ENCODE results near the gene EDARADD.
"Not testable (repeated sequence)": the region's sequence is repeated elsewhere in the genome, so short reads cannot be mapped to it uniquely, and the experiment has no call there.

GRCh38 chr1:236504338-236504737, 110.3 kb downstream of the EDARADD start:
- not testable (repeated sequence) for TF ChIP-seq CTCF (CRISPR knock-in tag; IDR thresholded peaks at IDR 0.05); HNRNPL (IDR thresholded peaks at IDR 0.05; ENCODE audit: low read depth, low read length); USF2 (IDR thresholded peaks at IDR 0.05; ENCODE audit: low read depth, low read length); USF2 (CRISPR knock-in tag; IDR thresholded peaks at IDR 0.05; ENCODE audit: borderline replicate concordance); NCOR1 (IDR thresholded peaks at IDR 0.05; ENCODE audit: borderline replicate concordance, low read length); ZNF580 (CRISPR knock-in tag; IDR thresholded peaks at IDR 0.05; ENCODE audit: borderline replicate concordance, low read depth); SATB2 (CRISPR knock-in tag; IDR thresholded peaks at IDR 0.05); PRDM10 (CRISPR knock-in tag; IDR thresholded peaks at IDR 0.05; ENCODE audit: low read depth); MYC (CRISPR knock-in tag; IDR thresholded peaks at IDR 0.05; ENCODE audit: borderline replicate concordance); CREB1 (IDR thresholded peaks at IDR 0.05); CREB1 (CRISPR knock-in tag; IDR thresholded peaks at IDR 0.05); POLR2A (IDR thresholded peaks at IDR 0.05; ENCODE audit: insufficient read depth in 1 of 2, low read depth in 2 of 2, low read length in 2 of 2); SMC3 (IDR thresholded peaks at IDR 0.05; ENCODE audit: low read length); SIN3A (IDR thresholded peaks at IDR 0.05; ENCODE audit: borderline replicate concordance, low read depth, low read length); KIAA2018 (CRISPR knock-in tag; IDR thresholded peaks at IDR 0.05; ENCODE audit: borderline replicate concordance)

Data from HepG2 (cell line).